Transverse colon (tissue), 4 donors: ENCODE measurements around the gene ULK4. TPM values are rescaled to one million over a fixed set of nuclear protein-coding genes. Genes with fewer than 3 reads are reported as not detected.

Source experiments
- DNase-seq: peaks from one replicate; pipeline ENCODE4 v3.0.0-alpha.2; 2019
- H3K27ac ChIP-seq, 4 donors: fragments of 200-600 bp; sonication (generic); 2 replicates each; pipeline ENCODE4 v1.5.1; 2016 to 2018; ENCODE audit warnings: inconsistent platforms in 4 of 4
- H3K27me3 ChIP-seq: fragments of 200-600 bp; sonication (generic); 2 replicates; pipeline ENCODE4 v1.5.1; 2017; ENCODE audit warnings: inconsistent platforms
- H3K36me3 ChIP-seq, 4 donors: fragments of 200-600 bp; sonication (generic); 2 replicates each; pipeline ENCODE4 v1.5.1; 2017 to 2019; ENCODE audit warnings: inconsistent platforms in 4 of 4
- H3K4me1 ChIP-seq, 4 donors: fragments of 200-600 bp; sonication (generic); 2 replicates each; pipeline ENCODE4 v1.5.1; 2017 to 2020; ENCODE audit warnings: inconsistent platforms in 4 of 4
- H3K4me3 ChIP-seq, 4 donors: fragments of 200-600 bp; sonication (generic); 1 replicate in 1 of 4; 2 replicates in 3 of 4; pipeline versions ENCODE4 v1.5.1 to v1.6.1; 2017 to 2019; ENCODE audit warnings: inconsistent platforms in 4 of 4
- H3K9me3 ChIP-seq, 2 donors: fragments of 200-600 bp; sonication (generic); 2 replicates each; pipeline ENCODE4 v1.5.1; 2017 to 2019; ENCODE audit warnings: inconsistent platforms in 2 of 2
- EP300 ChIP-seq: sonication (generic); formaldehyde crosslinking; IDR thresholded peaks from one replicate; pipeline ENCODE4 v1.6.1; 2017; ENCODE audit warnings: antibody characterized with exemption, low read depth
- POLR2A ChIP-seq: fragments of 450-650 bp; IDR thresholded peaks from one replicate; pipeline ENCODE4 v1.6.1; 2016; ENCODE audit warnings: antibody characterized with exemption, mild to moderate bottlenecking, moderate library complexity
- POLR2AphosphoS5 ChIP-seq, 3 donors: sonication (generic); formaldehyde crosslinking; IDR thresholded peaks; one replicate each; pipeline ENCODE4 v1.6.1; 2016; ENCODE audit warnings: antibody characterized with exemption in 3 of 3
- WGBS, 2 donors: methylation state at CpG; one replicate each; pipeline ENCODE4 v1.1.5; 2018; ENCODE audit warnings: low coverage in 1 of 2; 5-methylcytosine and 5-hydroxymethylcytosine counted together
- in situ Hi-C, 4 donors: fragments of 200-750 bp; cut with MboI; loops; one replicate each; pipeline versions ENCODE4 v1.15.0 to v1.15.1; 2017; ENCODE audit warnings: low sequenced_read_pairs in 3 of 4, low pct_ligation_motif_present in 1 of 4, low pct_unique_long_range_greater_than_20kb in 1 of 4
- intact Hi-C: fragments of 100-400 bp; cut with DNase I; formaldehyde crosslinking; loops from one replicate; pipeline ENCODE4 v1.15.1; 2023; ENCODE audit warnings: low total_unique reads
- total RNA-seq, 4 donors: library from RNA; depleted of rRNA; stranded (reverse); fragments of >200 nt; gene quantifications; one replicate each; pipeline ENCODE4 v1.1.0, GENCODE V29; 2016
- TF ChIP-seq, protein P1 (sequence below), 5 experiments: fragments of 200-600 bp in 3 of 5; fragments of 450-650 bp in 2 of 5; sonication (generic) in 3 of 5; IDR thresholded peaks; 1 replicate in 2 of 5; 2 replicates in 3 of 5; pipeline ENCODE4 v1.5.1; 2016 to 2017; ENCODE audit warnings: antibody characterized with exemption in 5 of 5, inconsistent platforms in 3 of 5, mild to moderate bottlenecking in 2 of 5, moderate library complexity in 1 of 5

Gene ULK4
- total RNA-seq, 4 donors from 2014 or later = 4.1 to 19.2 (median 11.7) TPM

DNA sequence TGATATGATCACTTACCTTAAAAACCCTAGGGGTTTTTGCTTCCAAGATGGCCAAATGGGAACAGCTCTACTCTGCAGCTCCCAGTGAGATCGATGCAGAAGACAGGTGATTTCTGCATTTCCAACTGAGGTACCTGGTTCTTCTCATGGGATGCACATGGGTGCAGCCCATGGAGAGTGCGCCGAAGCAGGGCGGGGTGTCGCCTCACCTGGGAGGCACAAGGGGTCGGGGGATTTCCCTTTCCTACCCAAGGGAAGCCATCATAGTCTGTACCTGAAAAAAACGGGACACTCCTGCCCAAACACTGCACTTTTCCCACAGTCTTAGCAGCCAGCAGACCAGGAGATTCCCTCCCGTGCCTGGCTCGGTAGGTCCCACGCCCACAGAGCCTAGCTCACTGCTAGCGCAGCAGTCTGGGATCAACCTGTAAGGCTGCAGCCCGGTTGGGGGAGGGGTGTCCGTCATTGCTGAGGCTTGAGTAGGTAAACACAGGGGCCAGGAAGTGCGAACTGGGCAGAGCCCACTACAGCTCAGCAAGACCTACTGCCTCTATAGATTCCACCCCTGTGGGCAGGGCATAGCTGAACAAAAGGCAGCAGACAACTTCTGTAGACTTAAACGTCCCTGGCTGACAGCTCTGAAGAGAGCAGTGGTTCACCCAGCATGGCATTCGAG is 684.0 kb downstream of the ULK4 start:
- Histone ChIP-seq H3K9me3 (no peaks in the 10 kb centered on the region), H3K36me3 (no peaks in the 10 kb centered on the region), H3K27ac (no peak overlapping the region), H3K4me1 (no peaks in the 10 kb centered on the region), H3K27me3 (no peaks in the 10 kb centered on the region), H3K4me3 (no peak overlapping the region)
- in situ Hi-C loops (no loop called here), intact Hi-C loops (no loop called here)
- no peak for DNase-seq
- 75% methylated on average over 12 of the region's 16 CpGs; no CpG with 5 or more reads in 1 of the 2 donors for WGBS, 2 donors
- TF ChIP-seq POLR2AphosphoS5 (IDR thresholded peaks at IDR 0.05) (no peak), EP300 (no peak)

DNA sequence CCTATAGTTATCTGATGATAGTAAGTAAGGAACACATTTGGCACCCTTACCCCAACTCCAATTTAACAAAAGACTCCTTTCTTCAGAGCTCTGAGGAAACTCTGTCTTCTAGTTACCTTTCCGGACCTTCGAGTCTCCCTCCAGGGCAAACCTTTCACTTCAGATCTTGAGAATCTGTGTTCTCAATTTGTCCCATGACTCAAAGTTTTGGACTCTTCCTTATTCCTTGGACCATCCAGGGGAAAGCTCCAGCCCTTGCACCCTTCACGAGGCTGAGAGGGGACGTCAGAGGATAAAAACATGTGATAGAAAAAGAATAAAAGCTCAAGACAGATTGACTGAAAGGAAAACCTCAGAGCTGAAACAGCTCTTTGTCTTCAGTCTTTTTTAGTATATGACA is 685.7 kb downstream of the ULK4 start:
- Histone ChIP-seq H3K27me3 (no peaks in the 10 kb centered on the region), H3K4me1 (no peaks in the 10 kb centered on the region), H3K27ac (no peak overlapping the region), H3K36me3 (no peaks in the 10 kb centered on the region), H3K9me3 (no peaks in the 10 kb centered on the region), H3K4me3 (no peak overlapping the region)
- intact Hi-C loops (no loop called here), in situ Hi-C loops (no loop called here)
- TF ChIP-seq POLR2A (no peak), EP300 (no peak), POLR2AphosphoS5 (IDR thresholded peaks at IDR 0.05) (no peak)
- TF ChIP-seq, protein P1, sequence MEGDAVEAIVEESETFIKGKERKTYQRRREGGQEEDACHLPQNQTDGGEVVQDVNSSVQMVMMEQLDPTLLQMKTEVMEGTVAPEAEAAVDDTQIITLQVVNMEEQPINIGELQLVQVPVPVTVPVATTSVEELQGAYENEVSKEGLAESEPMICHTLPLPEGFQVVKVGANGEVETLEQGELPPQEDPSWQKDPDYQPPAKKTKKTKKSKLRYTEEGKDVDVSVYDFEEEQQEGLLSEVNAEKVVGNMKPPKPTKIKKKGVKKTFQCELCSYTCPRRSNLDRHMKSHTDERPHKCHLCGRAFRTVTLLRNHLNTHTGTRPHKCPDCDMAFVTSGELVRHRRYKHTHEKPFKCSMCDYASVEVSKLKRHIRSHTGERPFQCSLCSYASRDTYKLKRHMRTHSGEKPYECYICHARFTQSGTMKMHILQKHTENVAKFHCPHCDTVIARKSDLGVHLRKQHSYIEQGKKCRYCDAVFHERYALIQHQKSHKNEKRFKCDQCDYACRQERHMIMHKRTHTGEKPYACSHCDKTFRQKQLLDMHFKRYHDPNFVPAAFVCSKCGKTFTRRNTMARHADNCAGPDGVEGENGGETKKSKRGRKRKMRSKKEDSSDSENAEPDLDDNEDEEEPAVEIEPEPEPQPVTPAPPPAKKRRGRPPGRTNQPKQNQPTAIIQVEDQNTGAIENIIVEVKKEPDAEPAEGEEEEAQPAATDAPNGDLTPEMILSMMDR (IDR thresholded peaks at IDR 0.05) = no peak
- 79 to 80% methylated on average over 1 to 4 of the region's 4 CpGs for WGBS, 2 donors
- DNase-seq = no peak

- no peak overlapping the region for H3K4me3 ChIP-seq
- H3K27ac ChIP-seq = no peak overlapping the region
- TF ChIP-seq EP300 (no peak), POLR2AphosphoS5 (IDR thresholded peaks at IDR 0.05) (no peak), POLR2A (no peak)
- TF ChIP-seq, protein P1 (IDR thresholded peaks at IDR 0.05) = no peak
- intact Hi-C loops (no loop called here), in situ Hi-C loops (no loop called here)
- no peaks in the 10 kb centered on the region for H3K27me3 ChIP-seq
- H3K9me3 ChIP-seq = no peaks in the 10 kb centered on the region
- no peaks in the 10 kb centered on the region for H3K4me1 ChIP-seq
- peak; percentile 12 for DNase-seq
- no peaks in the 10 kb centered on the region for H3K36me3 ChIP-seq
Observed at GRCh38 chr3:41274944-41275668, 686.8 kb downstream of the ULK4 start.

- intact Hi-C loops = no loop called here
- Histone ChIP-seq H3K4me1 (no peaks in the 10 kb centered on the region), H3K4me3 (no peak overlapping the region), H3K36me3 (no peaks in the 10 kb centered on the region), H3K9me3 (no peaks in the 10 kb centered on the region), H3K27ac (no peak overlapping the region), H3K27me3 (no peaks in the 10 kb centered on the region)
- no peak for TF ChIP-seq POLR2AphosphoS5 (IDR thresholded peaks at IDR 0.05)
- TF ChIP-seq, protein P1 (IDR thresholded peaks at IDR 0.05) = no peak
- no peak for TF ChIP-seq POLR2A
- no peak for TF ChIP-seq EP300
- WGBS, 2 donors = 89 to 90% methylated on average over 1 of the region's 1 CpG
- in situ Hi-C loops = no loop called here
- no peak for DNase-seq
Observed at GRCh38 chr3:41272667-41273066, 689.2 kb downstream of the ULK4 start.
